Activated CD8-positive, alpha-beta memory T cell treated with anti-CD3 and anti-CD28 coated beads for 4 hours (primary cell): Measurements from ENCODE around the gene CA12.

Source experiments
- DNase-seq, 2 donors: peaks; one replicate each; pipeline ENCODE4 v3.0.0-alpha.2; 2020; ENCODE audit warnings: low read depth in 2 of 2

CA12 gene

DNA sequence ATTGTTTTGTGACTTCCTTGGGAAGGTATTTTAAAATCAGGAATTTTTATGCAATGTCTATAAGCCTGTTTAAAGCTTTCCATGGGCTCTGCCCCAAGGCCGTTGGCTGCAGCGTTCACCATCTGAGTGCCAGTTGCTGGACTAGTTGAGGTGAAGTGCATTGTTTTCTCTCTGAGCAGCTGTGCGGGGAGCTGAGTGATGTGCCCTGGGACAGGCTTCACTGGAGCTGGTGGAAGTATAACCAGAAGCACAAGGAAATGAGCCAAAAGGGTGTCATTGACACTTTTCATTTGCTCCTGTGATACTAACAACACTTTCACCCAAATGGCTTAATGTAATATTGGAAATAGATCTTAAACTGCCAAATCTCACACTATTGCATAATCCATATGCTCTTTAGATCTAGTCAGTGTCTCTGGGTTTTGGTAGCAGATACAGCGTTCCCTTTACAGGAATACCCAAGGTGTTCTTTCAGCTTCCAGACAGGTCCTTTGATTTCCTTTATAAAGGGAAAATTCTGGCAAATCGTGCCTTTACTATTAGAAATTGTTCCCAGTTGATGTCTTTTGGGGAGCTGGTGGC, 75.1 kb downstream of the CA12 start:
- DNase-seq = no peak

DNA sequence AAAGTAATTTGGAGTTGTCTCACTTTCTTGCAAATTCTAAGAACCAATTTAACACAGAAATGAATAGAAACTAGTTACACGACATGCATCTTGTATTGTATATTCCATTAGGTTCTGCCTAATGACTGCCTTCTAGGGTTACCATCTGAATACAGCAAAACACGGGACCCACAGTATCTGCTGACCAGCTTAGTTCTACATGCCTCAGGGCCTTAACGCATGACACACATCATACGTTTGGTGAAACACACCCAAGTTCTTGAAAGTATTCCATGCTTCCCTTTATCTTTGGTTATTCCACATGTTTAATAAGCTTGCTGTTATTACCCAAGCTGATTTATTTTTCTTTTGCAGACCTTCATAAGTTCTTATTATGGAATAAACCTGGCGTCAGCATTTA, 76.4 kb downstream of the CA12 start:
- DNase-seq = no peak

DNA sequence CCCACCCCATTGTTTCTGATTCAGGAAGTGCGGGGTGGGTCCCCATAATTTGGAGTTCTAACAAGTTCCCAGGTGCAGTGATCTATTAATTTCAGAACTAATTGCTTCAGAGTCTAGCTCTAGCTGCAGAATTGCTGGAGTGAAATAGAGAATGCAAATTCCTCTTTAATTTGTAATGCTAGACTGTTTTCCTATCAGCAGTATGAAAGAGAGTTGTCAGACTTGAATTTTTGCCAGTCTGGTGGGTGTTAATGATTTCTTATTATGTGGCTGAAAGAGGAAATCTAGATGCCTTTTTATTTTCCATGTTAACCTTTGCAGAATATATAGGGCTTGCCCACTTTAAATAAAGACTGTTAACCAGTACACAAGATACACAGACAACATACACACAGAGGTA, 80.6 kb downstream of the CA12 start:
- no peak for DNase-seq

DNA sequence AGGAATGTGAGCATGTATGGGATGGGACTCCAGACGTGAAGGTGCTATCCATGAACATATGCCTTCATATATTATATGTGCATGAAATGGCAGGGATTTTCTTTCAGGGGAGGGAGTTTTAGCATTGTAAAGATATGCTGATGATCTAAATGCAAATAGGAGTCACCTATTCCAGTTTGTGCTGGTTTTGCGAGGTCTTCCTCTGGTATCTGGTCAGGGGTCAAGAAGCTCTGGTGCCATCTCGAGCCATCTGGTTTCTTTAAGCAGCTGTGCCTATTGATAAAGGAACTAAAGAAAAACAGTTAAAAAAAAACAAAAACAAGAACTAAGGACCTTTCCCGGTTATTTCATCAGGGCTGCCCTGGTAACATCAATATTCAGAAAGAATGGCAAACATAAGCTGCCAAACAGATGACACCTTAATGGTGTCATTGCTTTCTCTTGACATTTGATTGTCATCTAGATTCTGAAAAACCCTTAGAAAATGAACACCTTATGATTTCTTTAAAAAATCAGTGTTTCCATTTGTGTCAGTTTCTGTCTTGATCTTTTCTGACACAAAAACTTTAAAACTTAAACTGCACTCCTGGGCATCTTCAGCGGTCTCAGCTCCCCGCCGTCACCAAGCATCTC, 81.6 kb downstream of the CA12 start:
- no peak for DNase-seq

DNA sequence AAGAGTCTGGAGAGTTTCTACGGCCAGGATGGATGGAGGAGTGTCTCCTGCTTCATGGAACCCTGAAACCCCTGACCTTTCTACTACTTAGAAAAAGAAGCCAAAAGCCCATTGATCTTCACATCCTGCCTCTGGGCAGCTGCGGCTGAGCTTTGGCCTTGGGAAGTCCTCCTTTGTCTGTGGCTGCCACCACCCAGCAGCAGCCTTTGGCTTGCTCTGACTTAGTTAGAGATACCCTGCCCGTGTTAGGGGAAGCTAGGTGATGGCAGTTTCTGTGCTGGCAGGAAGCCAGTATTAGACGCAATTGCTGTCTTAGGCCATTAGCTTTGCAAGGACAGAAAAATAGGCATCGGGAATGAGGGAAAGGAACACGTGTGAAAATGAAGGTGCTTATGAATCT, 85.5 kb downstream of the CA12 start:
- DNase-seq = no peak

DNA sequence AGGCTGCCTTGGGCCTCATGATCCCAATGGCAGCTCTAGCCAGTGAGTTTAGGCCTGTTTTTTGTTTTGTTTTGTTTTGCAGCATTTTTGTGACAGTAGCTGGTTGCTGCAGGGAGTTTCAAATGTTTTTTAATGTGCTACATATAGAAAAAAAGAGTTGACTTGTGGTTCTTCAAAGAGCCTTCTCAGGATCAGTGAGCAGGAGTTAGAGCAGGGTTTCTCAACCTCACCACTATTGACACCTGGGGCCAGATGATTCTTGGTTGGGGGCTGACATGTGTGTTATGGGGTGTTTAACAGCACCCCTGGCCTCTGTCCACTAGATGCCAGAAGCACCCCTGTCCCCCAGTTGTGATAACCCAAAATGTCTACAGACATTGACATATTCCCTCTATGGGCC, 86.3 kb downstream of the CA12 start:
- DNase-seq = no peak

DNA sequence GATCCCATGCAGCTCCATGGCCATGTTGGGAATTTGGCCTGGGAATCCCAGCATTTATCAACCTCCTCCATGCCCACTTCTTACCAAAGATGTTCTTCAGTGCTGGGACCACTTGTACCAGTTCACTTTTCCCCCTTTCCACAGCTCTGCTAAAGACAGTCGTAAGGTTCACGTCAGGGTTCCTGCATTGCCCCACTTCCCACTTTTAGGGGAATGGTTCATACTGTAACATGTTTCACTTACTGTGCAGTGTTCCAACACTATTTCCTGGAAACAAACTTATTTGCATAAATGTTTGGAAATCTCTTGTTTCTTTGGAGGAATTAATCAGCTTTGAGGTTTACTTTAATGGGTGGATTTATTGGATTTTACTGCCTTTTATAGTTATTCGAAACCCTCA, 87.3 kb downstream of the CA12 start:
- no peak for DNase-seq

DNA sequence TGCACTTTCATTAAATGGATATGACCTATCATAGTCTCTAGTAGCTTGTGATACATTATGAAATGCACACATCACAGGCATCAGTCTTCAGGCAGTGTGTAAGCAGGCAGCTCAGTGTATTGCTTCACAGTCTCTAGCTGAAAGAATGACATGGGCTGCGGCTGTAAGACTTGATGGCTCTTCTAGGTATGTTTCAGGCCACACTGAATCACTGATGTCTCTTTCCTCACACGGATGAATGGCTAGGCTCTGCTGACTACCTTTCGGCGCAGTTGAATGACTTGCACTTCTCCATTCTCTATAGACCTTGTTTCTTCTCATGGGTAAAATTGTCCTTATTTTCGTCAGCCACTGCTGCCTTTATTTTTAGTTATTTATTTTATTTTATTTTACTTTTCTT, 88.9 kb downstream of the CA12 start:
- no peak for DNase-seq

DNA sequence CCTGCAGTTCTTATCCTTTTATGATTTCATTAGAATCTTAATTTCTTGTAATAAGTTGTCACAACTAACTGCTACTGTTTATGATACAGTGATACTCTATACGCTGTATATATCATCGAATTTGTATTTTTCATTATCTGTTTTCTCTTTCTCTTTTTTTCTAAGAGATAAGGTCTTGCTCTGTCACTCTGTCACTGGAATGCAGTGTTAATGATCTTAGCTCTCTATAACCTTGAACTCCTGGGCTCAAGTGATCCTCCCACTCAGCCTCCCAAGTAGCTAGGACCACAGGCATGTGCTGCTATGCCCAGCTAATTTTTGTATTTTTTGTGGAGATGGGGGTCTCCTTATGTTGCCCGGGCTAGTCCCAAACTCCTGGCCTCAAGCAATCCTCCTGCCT, 89.4 kb downstream of the CA12 start:
- no peak for DNase-seq

DNA sequence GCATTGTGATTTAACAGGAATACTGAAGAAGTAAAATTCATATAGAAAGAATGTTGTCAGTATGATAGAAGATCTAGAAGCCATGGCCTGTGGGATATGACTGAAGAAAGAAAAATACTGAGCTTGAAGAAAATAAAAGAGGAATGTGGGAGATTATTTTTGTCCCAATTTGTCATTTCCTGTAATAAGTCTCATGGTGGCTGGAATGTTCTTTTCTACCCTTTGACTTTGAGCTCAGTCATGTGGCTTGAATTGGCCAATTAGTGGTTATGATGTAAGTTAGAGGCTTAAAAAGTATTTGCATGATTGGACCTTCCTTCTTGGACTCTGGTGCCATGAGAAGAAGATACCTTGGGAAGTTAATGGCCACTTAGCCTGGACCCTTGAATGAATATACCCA, 90.1 kb downstream of the CA12 start:
- DNase-seq = no peak

DNA sequence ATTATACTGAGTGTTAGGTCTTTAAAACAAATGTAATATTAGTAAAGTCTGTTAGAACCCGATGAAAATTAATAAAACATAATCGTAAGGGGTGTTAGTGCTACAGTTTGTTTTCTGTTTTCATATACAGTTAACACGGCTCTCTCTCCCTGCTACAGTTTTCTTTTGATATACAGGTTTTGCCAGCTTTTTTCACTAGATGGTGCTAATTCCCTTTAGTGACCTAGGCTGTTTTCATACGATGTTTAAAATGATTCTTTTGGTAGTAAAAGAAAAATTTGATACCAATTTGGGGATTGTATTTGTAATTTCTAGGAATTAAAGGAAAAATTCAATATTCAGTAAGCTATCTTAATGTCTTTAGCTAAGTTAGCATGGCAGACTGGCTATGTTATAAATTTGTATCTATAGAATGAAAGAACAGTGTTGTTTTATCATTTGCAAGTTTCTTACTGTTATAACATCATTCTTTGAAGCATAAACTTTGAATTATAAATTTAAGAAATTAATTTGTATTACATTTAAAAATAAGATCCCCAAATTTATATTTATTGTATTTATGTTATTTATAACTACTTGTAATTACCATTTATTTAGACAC, 92.8 kb downstream of the CA12 start:
- DNase-seq = no peak

DNA sequence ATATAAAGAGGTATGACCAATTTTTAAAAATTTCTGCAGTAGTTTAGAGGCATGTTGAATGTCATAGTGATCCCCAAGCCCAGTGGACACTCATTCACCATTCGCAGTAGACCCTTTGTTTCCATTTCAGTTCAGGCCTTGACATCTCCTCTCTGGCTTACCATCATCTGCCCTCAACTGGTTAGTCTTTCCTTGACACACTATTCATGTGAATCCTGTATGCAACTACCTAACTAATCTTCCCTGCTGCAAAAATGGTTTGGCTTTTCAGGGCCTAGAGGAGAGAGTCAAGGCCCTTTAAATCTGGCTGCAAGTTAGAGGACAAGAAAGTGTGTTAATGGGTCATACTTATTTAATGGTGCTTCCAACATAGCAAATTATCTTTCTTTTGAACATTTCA, 93.3 kb downstream of the CA12 start:
- no peak for DNase-seq

DNA sequence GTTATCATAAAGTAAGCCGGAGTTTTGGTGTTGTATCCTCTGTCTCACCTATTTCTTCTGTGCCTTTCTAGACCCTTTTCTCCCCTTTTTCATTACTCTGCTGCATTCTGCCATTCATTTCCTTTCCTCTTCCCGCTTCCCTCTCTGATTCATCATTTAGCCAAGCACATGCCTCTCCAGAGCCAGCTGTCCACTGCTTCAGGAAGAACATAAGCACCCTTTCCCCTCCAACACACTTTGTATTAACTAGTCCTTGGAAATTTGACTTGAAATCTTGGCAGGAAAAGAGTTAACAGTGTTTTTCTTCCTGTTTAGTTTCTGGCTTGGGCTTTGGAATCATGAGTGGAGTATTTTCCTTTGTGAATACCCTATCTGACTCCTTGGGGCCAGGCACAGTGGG, 94.5 kb downstream of the CA12 start:
- no peak for DNase-seq

DNA sequence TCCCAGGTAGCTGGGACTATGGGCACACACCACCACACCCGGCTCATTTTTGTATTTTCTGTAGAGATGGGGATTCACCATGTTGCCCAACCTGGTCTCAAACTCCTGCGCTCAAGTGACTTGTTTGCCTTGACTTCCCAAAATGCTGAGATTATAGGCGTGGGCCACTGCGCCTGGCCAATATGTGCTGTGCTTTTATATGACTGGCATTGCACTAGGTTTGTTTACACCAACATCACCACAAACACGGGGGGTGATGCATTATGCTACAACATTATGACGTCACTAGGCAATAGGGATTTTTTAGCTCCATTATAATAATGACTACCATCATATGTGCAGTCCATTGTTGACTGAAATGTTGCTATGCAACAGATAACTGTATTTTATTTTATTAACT, 97.3 kb downstream of the CA12 start:
- no peak for DNase-seq

DNA sequence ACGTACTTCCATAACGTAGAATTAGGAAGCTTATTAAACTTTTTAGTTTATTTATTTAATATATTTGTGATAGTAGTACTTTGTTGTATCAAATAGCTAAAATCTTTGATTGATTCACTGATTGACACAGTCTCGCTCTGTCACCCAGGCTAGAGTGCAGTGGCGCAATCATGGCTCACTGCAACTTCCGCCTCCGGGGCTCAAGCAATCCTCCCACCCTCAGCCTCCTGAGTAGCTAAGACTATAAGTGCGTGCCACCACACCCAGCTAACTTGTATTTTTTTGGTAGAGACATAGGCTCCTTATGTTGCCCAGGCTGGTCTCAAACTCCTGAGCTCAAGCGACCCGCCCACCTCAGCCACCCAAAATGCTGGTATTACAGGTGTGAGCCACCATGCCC, 98.5 kb downstream of the CA12 start:
- no peak for DNase-seq

DNA sequence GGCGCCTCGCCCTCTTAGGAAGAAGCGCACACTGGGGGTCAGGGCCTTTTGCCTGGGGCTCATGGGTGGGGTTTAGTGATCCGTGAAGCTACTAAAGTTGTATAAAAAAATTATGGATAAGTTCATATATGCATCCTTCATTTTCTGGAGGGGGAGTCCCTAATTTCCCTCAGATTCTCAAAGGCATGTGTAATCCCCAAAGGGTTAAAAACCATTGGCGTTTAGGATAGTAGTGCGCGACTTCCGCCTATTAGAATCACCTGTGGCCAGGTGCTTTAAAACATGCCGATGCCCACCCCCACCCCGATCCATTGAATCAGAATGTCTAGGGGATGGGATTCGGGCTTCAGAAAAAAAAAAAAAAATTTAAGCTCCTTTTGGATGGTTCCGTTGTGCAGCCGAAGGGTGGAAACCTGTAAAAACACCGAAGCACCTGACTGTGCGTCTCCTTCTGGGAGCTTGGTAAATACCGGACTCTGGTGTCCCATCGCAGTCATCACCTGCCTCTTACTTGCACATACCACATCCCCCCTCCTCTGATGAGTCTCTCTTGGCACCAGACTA, 103.7 kb downstream of the CA12 start:
- DNase-seq = no peak

DNA sequence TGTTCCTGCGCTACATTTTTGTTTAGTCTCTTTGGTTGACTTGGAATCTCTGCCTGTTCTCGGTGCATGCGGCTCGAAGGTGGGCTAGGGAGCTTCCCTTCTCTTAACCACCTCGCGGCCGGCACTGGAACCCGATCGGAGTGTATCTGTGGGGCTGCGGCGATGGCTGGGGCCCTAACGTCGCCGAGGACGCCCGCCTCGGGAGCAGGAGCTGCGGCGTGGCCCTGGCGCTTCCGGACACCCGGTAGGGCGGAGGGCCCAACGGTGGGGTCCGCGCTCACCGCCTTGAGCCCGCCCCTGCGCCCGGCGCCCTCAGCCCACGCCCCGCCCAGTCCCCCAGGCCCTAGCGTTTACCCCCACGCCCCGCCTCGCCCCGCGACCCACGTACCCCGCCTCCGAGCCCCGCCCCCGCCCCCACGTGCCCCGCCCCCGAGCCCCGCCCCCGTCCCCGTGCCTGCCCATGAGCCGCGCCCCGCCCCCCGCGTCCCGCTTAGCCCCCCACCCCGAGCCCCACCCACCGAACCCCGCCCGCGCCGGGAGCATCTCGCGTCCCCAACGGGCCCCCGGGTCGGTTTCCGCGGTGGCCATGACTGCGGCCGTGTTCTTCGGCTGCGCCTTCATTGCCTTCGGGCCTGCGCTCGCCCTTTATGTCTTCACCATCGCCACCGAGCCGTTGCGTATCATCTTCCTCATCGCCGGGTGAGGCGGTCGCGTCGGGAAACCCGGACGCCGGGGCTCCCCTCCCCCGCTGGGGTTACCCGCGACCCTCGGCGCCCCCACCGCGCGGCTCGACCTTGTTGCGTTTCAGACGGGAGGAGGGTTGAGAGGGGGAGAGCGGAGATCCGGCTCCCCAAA, 104.4 kb downstream of the CA12 start, which contains the start of gene APH1B:
Gene APH1B, plus strand, starts transcription at position 568 of the 855 bp plus-strand sequence. Its CDS starts 19 bp downstream, at position 587.
- peak; percentile 52 to 57 for DNase-seq

DNA sequence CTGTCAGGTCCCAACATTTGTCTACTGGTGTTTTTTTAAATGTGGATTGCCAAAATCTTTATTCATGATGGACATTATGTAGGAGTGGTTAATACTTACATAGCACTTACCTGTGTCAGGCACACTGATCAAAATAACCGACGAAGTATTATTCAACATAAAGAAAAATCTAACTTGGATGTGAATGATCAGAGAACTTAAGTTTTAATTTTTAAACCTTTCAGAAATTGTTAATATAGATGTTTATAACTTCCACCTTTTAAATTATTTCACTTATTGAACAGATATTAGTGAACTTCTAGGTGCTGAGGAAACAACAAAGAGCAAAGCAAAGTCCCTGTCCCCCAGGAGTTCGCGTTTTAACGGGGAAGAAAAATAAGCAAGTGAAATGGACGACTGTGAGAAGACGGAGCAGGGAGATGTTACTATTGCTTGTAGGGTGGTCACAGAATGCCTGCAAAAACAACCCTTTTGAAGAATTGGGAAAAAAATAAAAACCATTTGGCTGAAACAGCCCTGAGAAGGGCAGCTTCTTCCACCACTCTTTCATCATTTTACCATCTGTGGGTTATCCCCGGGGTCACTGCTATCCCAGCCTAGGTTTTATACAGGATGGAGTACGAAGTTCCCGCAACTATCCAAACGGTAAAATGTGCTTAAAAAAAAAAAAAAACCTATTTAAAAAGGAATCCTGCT, 105.2 kb downstream of the CA12 start:
- no peak for DNase-seq

DNA sequence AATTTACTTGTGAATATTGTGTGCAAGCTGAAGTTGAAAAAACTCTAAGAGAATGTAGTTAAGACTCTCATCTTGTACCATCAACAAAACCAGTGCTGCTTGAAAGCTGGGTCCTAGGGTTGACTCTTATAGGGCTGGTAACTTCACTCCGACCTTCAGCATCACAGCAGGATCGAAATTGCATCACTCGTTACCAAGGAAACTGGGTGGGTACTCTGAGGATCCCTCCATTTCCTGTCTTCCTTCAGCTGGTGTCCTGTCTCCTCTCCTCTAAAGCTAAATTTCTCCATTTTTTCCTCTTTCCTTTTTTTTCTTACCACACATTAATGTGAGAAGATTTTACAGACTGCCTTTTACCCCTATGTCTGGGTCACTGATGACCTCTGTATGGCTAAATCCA, 107.2 kb downstream of the CA12 start:
- DNase-seq = no peak
